GM12892 (cell line): ENCODE measurements around the gene ZBTB8B.

ENCODE experiments used
- POLR2A ChIP-seq: IDR thresholded peaks from 2 replicates; pipeline ENCODE4 v1.6.1; 2011; ENCODE audit warnings: low read depth, low read length, control low read depth
- POLR2AphosphoS5 ChIP-seq: IDR thresholded peaks from 2 replicates; pipeline ENCODE4 v1.6.1; 2011; ENCODE audit warnings: low read depth, low read length, control low read depth
- TAF1 ChIP-seq: IDR thresholded peaks from 2 replicates; pipeline ENCODE4 v1.6.1; 2011; ENCODE audit warnings: low read depth, mild to moderate bottlenecking, control low read depth, low read length, borderline replicate concordance

DNA sequence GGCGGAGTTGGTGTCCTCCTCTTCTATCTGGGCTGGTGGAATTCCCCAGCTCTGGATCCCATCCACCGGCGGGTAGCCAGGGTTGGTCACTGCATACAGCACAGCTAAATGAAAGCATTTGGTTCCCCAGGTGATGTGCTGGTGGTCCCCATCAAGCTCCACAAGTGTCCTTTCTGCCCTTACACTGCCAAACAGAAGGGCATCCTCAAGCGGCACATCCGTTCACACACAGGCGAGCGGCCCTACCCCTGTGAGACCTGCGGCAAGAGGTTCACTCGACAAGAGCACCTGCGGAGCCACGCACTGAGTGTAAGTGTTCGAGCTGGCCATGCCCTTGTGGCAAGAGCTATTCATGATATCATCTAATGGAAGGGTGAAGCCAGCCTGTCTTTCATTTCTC is 15.9 kb downstream of the ZBTB8B start:
- TF ChIP-seq TAF1 (no peak), POLR2A (no peak), POLR2AphosphoS5 (no peak)
